K562 (cell line): ENCODE data around the gene NNAT. TPM values are rescaled to one million over a fixed set of nuclear protein-coding genes. Genes with fewer than 3 reads are reported as not detected.

ENCODE experiments used
- ATAC-seq: fragments of 200-7000 bp; cut with Tn5 transposase; 3 replicates; pipeline ENCODE4 v1.9.1; 2020; ENCODE audit warnings: moderate library complexity
- BruUV-seq: library from RNA; stranded (reverse); fragments of 400-500 nt; replicated peaks from 2 replicates; lab custom pipeline; 2021; lab: Mats Ljungman, UMichigan
- CTCF ChIA-PET: fragments of 300-600 bp; formaldehyde crosslinking; extraction: SDS; loops from one replicate; lab custom pipeline; 2021; ENCODE audit warnings: low intra/inter-chr PET ratio; lab: Yijun Ruan, JAX
- POLR2A ChIA-PET: fragments of 300-600, 350-650 bp; sonication (Branson Sonifier 250); formaldehyde crosslinking; extraction: SDS; loops from one replicate; lab custom pipeline; 2021; ENCODE audit warnings: antibody characterized with exemption, inconsistent platforms; lab: Yijun Ruan, JAX
- DNase-seq, 4 experiments: peaks; one replicate each; pipeline versions ENCODE4 v3.0.0 to v3.0.0-alpha.2; 2011 to 2018; ENCODE audit warnings: low spot score in 3 of 4, mixed read lengths in 3 of 4; ENCODE audit errors: extremely low read depth in 1 of 4
- FAIRE-seq: peaks from 2 replicates; lab custom pipeline; 2011; peaks lifted over from hg19 to GRCh38; lab: Jason Lieb, UNC
- H2AFZ ChIP-seq: 2 replicates; pipeline ENCODE4 v1.6.0; 2011; ENCODE audit warnings: low read depth, low read length, control low read depth, inconsistent platforms
- H3K27ac ChIP-seq: fragments of 200-600 bp; 3 replicates; pipeline ENCODE4 v1.8.0; 2011; ENCODE audit warnings: low read depth, mild to moderate bottlenecking, control low read depth, inconsistent platforms, low read length, moderate library complexity, mixed read lengths; ENCODE audit errors: extremely low read depth
- H3K27me3 ChIP-seq, 2 experiments: fragments of 300-600 bp in 1 of 2; 2 replicates in 1 of 2; 3 replicates in 1 of 2; pipeline versions ENCODE4 v1.6.0 to v1.8.0; 2011; ENCODE audit warnings: inconsistent platforms in 2 of 2, low read length in 2 of 2, mild to moderate bottlenecking in 1 of 2, mixed read lengths in 1 of 2, moderate library complexity in 1 of 2; ENCODE audit not compliant: control insufficient read depth in 2 of 2, insufficient read depth in 2 of 2
- H3K36me3 ChIP-seq: fragments of 300-600 bp; 3 replicates; pipeline ENCODE4 v1.8.0; 2011; ENCODE audit warnings: mild to moderate bottlenecking, low read length, inconsistent platforms; ENCODE audit not compliant: control insufficient read depth, insufficient read depth
- H3K4me1 ChIP-seq, 2 experiments: fragments of 200-600 bp in 1 of 2; replicated peaks in 1 of 2; 2 replicates in 1 of 2; 3 replicates in 1 of 2; pipeline versions ENCODE4 v1.5.1 to v1.8.0; 2011; ENCODE audit warnings: inconsistent platforms in 2 of 2, low read length in 2 of 2, mild to moderate bottlenecking in 1 of 2, mixed read lengths in 1 of 2, moderate library complexity in 1 of 2; ENCODE audit not compliant: control insufficient read depth in 2 of 2, insufficient read depth in 2 of 2
- H3K4me2 ChIP-seq: 2 replicates; pipeline ENCODE4 v1.6.1; 2011; ENCODE audit warnings: low read length, control low read depth, inconsistent platforms, mixed read lengths; ENCODE audit not compliant: insufficient read depth
- H3K4me3 ChIP-seq: fragments of 200-600 bp; sonication (generic), shearing (Covaris generic); 2 replicates; pipeline ENCODE4 v1.5.1; 2016; ENCODE audit warnings: control low read depth, inconsistent platforms
- H3K79me2 ChIP-seq: fragments of 200-600 bp; 3 replicates; pipeline ENCODE4 v1.8.0; 2011; ENCODE audit warnings: low read length, inconsistent platforms; ENCODE audit not compliant: control insufficient read depth, insufficient read depth
- H3K9ac ChIP-seq, 2 experiments: 2 replicates each; pipeline versions ENCODE4 v1.6.0 to v1.6.1; 2011; ENCODE audit warnings: low read depth in 2 of 2, low read length in 2 of 2, control low read depth in 1 of 2, inconsistent platforms in 1 of 2, mild to moderate bottlenecking in 1 of 2, mixed read lengths in 1 of 2; ENCODE audit not compliant: insufficient read depth in 1 of 2
- H3K9me1 ChIP-seq: one replicate; pipeline ENCODE4 v1.6.0; 2011; ENCODE audit warnings: inconsistent platforms, mild to moderate bottlenecking, low read length, moderate library complexity; ENCODE audit not compliant: control insufficient read depth, insufficient read depth
- H3K9me3 ChIP-seq: replicated peaks from 2 replicates; pipeline ENCODE4 v1.5.1; 2011; ENCODE audit warnings: low read depth, low read length, inconsistent platforms; ENCODE audit not compliant: control insufficient read depth, insufficient read depth
- H4K20me1 ChIP-seq: replicated peaks from 2 replicates; pipeline ENCODE4 v1.6.1; 2011; ENCODE audit warnings: low read length, inconsistent platforms, mixed read lengths; ENCODE audit not compliant: control insufficient read depth, insufficient read depth
- BMI1 ChIP-seq: fragments of 150-350 bp; IDR thresholded peaks from 2 replicates; pipeline ENCODE4 v1.6.1; 2014; ENCODE audit warnings: low read length
- DIDO1 ChIP-seq: fragments of 450-650 bp; IDR thresholded peaks from 2 replicates; pipeline ENCODE4 v1.6.1; 2016; ENCODE audit warnings: low read depth, missing biosample characterization, missing genetic modification characterization
- ETS1 ChIP-seq: conservative IDR thresholded peaks from 2 replicates; pipeline ENCODE4 v1.6.1; 2011; ENCODE audit warnings: low read depth, mild to moderate bottlenecking, low read length; ENCODE audit not compliant: control insufficient read depth
- ZNF143 ChIP-seq: sonication (generic); formaldehyde crosslinking; IDR thresholded peaks from 2 replicates; pipeline ENCODE4 v1.9.0; 2022; ENCODE audit warnings: mild to moderate bottlenecking, missing genetic modification reagents
- WGBS: fragments of 100-300 bp; shearing (Covaris generic); methylation state at CpG from one replicate; pipeline ENCODE4 v1.1.6; 2016; ENCODE audit warnings: low coverage, mixed read lengths; ENCODE audit not compliant: insufficient coverage; ENCODE audit errors: missing lambda C conversion rate; 5-methylcytosine and 5-hydroxymethylcytosine counted together
- in situ Hi-C: fragments of 300-500 bp; cut with MboI; formaldehyde crosslinking; loops from 4 replicates; pipeline ENCODE4 v1.15.0; 2018; ENCODE audit warnings: inconsistent platforms, mixed read lengths
- intact Hi-C: fragments of 100-400 bp; cut with micrococcal nuclease; formaldehyde crosslinking; loops from 2 replicates; pipeline ENCODE4 v1.14.2; 2022
- polyA plus RNA-seq, 8 experiments: library from polyadenylated mRNA; depleted of rRNA in 4 of 8; stranded (reverse) in 5 of 8; unstranded in 3 of 8; fragments of >200 nt; fragmentation: Nextera tagmentation in 2 of 8; fragmentation: Illumina TruSeq in 1 of 8; extraction: Ambion mirVana in 2 of 8; extraction: Trizol in 1 of 8; gene quantifications; 2 replicates each; pipeline versions ENCODE4 v1.2.1 to v1.2.3, GENCODE V29; 2011 to 2014; ENCODE audit warnings: inconsistent platforms in 1 of 8, missing spikeins in 1 of 8
- total RNA-seq, 7 experiments: library from RNA; depleted of rRNA in 6 of 7; stranded (reverse); fragments of >200 nt in 6 of 7; fragmentation: Illumina TruSeq in 2 of 7; extraction: Trizol in 2 of 7; gene quantifications; 2 replicates each; pipeline versions ENCODE4 v1.2.1 to v1.2.3, GENCODE V29; 2011 to 2021; ENCODE audit warnings: low replicate concordance in 1 of 7

The NNAT gene
- total and polyA plus RNA-seq, 9 of the 15 experiments (the other 6 are each of a cell fraction or from before 2014, with no cell fraction given) = 0.13 TPM; not detected in 8

GRCh38 chr20:37510226-37510625, 10.8 kb upstream of the NNAT start:
- Histone ChIP-seq H3K27me3 (no peaks in the 10 kb centered on the region), H3K36me3 (peaks cover 3% of the 10 kb centered on the region; the same call in 1 of the 3 replicates), H3K4me3 (no peak overlapping the region), H3K9me1 (no peaks in the 10 kb centered on the region), H2AFZ (no peak overlapping the region), H3K27ac (no peak overlapping the region), H3K9me3 (no peaks in the 10 kb centered on the region)
- FAIRE-seq = no peak
- BruUV-seq = no TSS peak
- DNase-seq = no peak
- intact Hi-C loops (no loop called here), in situ Hi-C loops (no loop called here)
- ATAC-seq = no peak
- TF ChIP-seq ZNF143 (CRISPR knock-in tag) (no peak), DIDO1 (tag) (no peak), ETS1 (no peak), BMI1 (no peak)
- TF ChIP-seq, all 486 proteins: peak for 0
- no peaks in the 10 kb centered on the region for H3K79me2 ChIP-seq
- no peak overlapping the region for H3K4me2 ChIP-seq
- whole genome bisulfite sequencing = 55% methylated on average over 5 of the region's 5 CpGs
- peaks cover 6% of the 10 kb centered on the region; the same call in 1 of the 2 replicates for H4K20me1 ChIP-seq
- ChIA-PET CTCF (no interaction called here), POLR2A (interaction anchor here (0.7 to 1.1 kb wide), 3 partner anchors 17 to 244 kb away, joined by 3 to 4 read pairs (median 3); partner anchors contain the start of gene BLCAP)
- H3K4me1 ChIP-seq = no peaks in the 10 kb centered on the region; a peak in 1 of 5 replicates
- H3K9ac ChIP-seq = no peak overlapping the region
